ENCODE measurements around the gene LHFPL6.

DNA sequence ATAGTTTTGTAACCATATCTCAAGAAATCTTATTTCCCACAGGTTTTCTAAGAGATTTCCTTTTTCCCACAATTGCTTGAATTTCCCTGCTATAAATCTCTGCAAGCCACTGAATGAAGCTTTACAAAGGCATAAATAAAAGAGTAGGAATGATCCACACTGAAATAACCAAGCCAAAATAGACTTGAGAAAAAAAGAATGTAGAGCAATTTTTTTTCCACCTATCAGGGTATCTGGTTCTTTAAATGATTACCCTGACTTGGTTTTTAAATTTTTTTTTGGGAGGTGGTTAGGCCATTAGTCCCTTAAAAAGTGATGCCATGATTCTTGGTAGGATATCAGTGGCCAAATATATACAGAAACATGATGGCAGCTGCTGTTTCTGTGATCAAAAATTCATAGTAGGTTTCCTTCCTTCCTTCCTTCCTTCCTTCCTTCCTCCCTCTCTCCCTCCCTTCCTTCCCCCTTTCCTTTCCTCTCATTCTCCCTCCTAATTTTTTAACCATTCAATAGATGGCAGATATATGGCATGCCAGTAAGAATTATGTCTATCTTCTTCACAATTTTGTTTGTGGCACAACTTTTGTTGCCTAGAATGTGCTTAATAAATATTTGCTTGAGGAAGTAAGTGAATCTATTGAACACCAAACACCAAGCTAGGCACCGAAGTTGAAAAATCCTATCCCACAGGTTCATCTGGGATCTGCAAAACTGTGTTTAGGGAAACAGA is 233.7 kb downstream of the LHFPL6 start:
- TF ChIP-seq, protein P1, sequence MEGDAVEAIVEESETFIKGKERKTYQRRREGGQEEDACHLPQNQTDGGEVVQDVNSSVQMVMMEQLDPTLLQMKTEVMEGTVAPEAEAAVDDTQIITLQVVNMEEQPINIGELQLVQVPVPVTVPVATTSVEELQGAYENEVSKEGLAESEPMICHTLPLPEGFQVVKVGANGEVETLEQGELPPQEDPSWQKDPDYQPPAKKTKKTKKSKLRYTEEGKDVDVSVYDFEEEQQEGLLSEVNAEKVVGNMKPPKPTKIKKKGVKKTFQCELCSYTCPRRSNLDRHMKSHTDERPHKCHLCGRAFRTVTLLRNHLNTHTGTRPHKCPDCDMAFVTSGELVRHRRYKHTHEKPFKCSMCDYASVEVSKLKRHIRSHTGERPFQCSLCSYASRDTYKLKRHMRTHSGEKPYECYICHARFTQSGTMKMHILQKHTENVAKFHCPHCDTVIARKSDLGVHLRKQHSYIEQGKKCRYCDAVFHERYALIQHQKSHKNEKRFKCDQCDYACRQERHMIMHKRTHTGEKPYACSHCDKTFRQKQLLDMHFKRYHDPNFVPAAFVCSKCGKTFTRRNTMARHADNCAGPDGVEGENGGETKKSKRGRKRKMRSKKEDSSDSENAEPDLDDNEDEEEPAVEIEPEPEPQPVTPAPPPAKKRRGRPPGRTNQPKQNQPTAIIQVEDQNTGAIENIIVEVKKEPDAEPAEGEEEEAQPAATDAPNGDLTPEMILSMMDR (IDR thresholded peaks at IDR 0.05), result no peak
- TF ChIP-seq POLR2AphosphoS5 (IDR thresholded peaks at IDR 0.05), result no peak
